ENCODE data around the gene OR2K2. TPM values are rescaled to one million over a fixed set of nuclear protein-coding genes. Genes with fewer than 3 reads are reported as not detected.

The OR2K2 gene
- total and polyA plus RNA-seq, 2 experiments from 2014 or later: not detected

GRCh38 chr9:111372297-111372696 lies 42.3 kb upstream of the OR2K2 start (continued):
- no peak for TF ChIP-seq EZH2 (IDR thresholded peaks at IDR 0.05; ENCODE audit: low read depth, unreplicated experiment)
- no peak for TF ChIP-seq ZNF331 (CRISPR knock-in tag; IDR thresholded peaks at IDR 0.05; ENCODE audit: low read depth)
- no peak for TF ChIP-seq ETS1 (IDR thresholded peaks at IDR 0.05)

GRCh38 chr9:111366978-111367377 lies 37.0 kb upstream of the OR2K2 start:
- Histone ChIP-seq H3K27me3 (ENCODE audit: insufficient read depth) (no peaks in the 10 kb centered on the region), H3K27ac (ENCODE audit: low read depth) (no peak overlapping the region), H2AFZ (no peak overlapping the region), H3K4me1 (ENCODE audit: insufficient read depth) (no peaks in the 10 kb centered on the region), H3F3A (replicated peaks; ENCODE audit: low read depth) (no peaks in the 10 kb centered on the region), H4K20me1 (replicated peaks; ENCODE audit: insufficient read depth) (no peaks in the 10 kb centered on the region; the same call in 1 of the 2 replicates), H3K4me2 (no peak overlapping the region), H3K9me2 (ENCODE audit: insufficient read depth) (no peaks in the 10 kb centered on the region), H3K4me3 (no peak overlapping the region), H3K79me2 (replicated peaks; ENCODE audit: insufficient read depth) (no peaks in the 10 kb centered on the region), H3K36me3 (ENCODE audit: insufficient read depth) (peaks cover 47% of the 10 kb centered on the region)
- Mint-ChIP-seq H3K27me3 (ENCODE audit: insufficient read depth, low read depth, poor library complexity) (no peaks in the 10 kb centered on the region), H3K4me3 (no peak overlapping the region), H3K9me3 (no peaks in the 10 kb centered on the region), H3K27ac (no peak overlapping the region), H3K4me1 (no peaks in the 10 kb centered on the region), H3K36me3 (ENCODE audit: low read depth) (peaks cover 79% of the 10 kb centered on the region)
- ATAC-seq (no peak), DNase-seq (ENCODE audit: low spot score) (no peak)
- TF ChIP-seq ZNF114 (CRISPR knock-in tag; IDR thresholded peaks at IDR 0.05) (no peak), EZH2 (IDR thresholded peaks at IDR 0.05; ENCODE audit: low read depth, unreplicated experiment) (no peak), STAT1 (IDR thresholded peaks at IDR 0.05; ENCODE audit: unreplicated experiment) (no peak), NANOG (IDR thresholded peaks at IDR 0.05; ENCODE audit: borderline replicate concordance) (no peak), ZNF331 (CRISPR knock-in tag; IDR thresholded peaks at IDR 0.05; ENCODE audit: low read depth) (no peak), ZNF462 (CRISPR knock-in tag; IDR thresholded peaks at IDR 0.05) (no peak), REST (IDR thresholded peaks at IDR 0.05; ENCODE audit: unreplicated experiment) (no peak), CREB1 (CRISPR knock-in tag; IDR thresholded peaks at IDR 0.05; ENCODE audit: low read depth) (no peak), POLR2AphosphoS5 (IDR thresholded peaks at IDR 0.05; ENCODE audit: low read depth) (no peak), JUNB (IDR thresholded peaks at IDR 0.05; ENCODE audit: unreplicated experiment) (no peak)

Measured in GM23338 (cell line).